ENCODE results near the gene UNC45B.
"Not testable (repeated sequence)": the region's sequence is repeated elsewhere in the genome, so short reads cannot be mapped to it uniquely, and the experiment has no call there.

The UNC45B gene

DNA sequence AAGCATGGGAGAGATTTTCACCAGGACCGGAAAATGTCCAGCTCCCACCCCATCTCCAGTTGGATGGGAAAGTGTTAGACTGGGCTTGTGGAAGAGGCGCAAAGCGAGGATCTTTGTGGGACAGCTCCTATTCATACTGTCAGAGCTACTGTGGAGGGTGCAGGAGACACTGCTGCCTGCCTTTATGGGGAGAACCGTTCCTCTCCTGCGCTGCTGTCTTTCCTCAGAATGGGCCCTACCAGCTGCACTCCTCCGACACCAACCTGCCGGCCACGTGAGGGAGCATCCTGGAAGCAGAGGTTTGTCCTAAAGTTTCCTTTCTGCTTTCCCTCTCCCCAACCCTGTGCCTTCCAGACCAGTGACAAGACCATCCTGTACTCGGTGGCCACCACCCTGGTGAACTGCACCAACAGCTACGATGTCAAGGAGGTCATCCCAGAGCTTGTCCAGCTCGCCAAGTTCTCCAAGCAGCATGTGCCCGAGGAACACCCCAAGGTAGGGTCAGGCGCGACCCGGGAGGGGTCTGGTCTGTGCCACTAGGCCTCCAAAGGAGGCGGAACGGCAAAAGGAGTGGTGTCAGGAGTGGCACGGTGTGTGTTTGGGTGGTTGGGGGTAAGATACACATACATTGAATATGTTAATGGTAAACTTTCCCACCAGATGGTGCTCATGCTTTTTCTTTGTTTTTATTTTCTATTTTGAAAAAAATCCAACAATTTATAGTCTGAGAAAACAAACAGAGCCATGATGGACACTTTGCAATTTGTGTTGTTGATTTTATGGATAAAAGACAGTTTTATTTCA is 23.6 kb downstream of the UNC45B start:
- DNase-seq (ENCODE audit: low spot score), result peak; percentile 33

DNA sequence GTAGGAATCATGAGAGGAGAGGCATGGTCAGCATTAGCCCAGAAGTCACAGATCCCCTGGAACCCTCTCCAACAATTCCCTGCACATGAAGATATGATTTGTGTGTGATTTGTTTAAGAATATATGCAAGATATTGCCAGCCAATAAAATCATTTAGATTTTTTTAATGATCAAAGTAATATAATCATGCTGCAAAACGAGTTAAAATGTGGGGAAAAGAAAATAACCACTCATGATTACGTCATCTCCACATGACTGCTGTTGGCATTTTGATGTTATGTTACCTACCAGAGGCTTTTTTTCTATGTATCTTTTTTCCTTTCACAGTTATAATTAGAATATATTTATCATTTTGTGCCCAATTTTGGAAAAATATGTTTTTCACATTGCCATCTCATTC is 24.2 kb downstream of the UNC45B start:
- no peak for DNase-seq (ENCODE audit: low spot score)

DNA sequence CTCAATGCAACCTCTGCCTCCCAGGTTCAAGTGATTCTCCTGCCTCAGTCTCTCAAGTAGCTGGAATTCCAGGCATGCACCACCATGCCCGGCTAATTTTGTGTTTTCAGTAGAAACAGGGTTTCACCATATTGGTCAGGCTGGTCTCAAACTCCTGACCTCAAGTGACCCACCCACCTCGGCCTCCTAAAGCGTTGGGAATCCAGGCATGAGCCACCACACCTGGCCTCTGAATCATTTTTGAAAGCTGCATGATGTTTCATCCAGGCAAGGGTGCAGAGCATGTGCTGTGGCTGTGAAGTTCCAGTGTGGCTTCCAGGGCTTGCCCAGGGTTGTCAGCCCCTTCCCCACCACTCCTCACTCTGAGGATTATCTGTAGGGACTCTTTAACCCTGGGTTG is 24.7 kb downstream of the UNC45B start:
- not testable (repeated sequence) for DNase-seq (ENCODE audit: low spot score)

DNA sequence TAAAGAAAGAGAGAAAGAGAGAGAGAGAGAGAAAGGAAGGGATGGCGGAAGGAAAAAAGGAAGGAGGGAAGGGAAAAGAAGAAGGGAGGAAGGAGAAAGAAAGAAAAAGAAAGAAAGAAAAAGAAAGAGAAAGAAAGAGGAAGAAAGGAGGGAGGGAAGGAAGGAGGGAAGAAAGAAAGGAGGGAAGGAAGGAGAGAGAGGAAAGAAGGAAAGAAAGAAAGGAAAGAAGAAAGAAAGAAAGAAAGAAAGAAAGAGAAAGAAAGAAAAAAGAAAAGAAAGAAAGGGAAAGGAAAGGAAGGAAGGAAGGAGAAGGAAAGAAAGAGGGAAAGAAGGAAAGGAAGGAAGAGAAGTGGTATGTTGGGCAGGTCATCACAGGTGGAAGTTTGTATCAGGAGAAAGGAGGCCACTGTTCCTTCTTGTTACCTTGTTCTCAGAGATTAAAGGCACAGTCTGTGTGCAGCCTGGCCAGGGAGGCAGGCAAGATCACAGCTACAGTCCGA is 27.3 kb downstream of the UNC45B start:
- DNase-seq (ENCODE audit: low spot score), result no peak

DNA sequence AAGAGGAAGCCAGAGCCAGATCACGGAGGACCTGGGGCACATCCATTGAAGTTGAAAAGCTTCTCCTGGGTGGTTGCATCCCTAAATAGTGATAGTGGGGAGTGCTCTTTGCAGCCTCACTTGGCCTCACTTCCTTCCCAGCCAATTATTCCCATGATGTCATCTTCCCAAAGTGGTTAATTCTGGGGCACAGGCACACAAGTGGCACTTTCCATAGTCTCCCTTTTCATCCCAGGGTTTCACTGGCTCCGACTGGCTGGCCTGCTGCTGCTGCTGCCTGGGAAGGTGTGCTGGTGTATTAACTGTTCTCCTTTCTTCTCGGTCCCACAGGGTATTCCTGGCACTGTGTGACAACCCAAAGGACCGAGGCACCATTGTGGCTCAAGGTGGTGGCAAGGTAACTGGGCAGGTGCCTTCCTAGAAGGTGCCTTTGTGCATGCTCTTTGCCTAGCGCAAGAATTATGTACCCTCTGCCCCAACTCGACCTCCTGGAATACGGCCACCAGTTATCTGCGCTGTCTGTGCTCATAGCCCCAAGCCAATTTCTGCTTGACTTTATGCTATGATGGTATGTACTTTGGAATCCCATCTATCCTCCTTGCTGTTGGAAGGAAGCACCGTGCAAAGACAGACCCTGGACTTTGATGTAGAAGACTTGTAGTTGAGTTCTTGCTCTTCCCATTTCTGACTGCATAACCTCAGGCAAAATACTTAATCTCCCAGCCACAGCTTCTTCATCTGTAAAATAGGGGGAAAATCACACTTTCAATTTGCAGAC is 28.2 kb downstream of the UNC45B start:
- no peak for DNase-seq (ENCODE audit: low spot score)

DNA sequence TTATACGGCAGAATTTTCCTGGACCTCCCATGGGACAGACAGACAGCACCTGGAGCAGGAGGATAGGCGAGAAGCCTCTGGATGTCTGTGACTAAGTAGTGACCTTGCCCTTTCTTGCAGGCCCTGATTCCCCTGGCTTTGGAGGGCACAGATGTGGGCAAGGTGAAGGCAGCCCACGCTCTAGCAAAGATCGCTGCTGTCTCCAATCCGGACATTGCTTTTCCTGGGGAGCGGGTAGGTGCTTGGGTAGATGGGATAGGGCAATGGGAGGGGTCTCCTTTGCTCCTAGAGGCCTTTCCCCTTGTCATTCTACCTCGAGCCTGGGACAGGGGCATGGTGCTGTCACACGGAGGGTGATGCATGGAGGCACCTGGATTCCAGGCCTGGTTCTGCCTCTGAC is 29.3 kb downstream of the UNC45B start:
- DNase-seq (ENCODE audit: low spot score), result no peak

DNA sequence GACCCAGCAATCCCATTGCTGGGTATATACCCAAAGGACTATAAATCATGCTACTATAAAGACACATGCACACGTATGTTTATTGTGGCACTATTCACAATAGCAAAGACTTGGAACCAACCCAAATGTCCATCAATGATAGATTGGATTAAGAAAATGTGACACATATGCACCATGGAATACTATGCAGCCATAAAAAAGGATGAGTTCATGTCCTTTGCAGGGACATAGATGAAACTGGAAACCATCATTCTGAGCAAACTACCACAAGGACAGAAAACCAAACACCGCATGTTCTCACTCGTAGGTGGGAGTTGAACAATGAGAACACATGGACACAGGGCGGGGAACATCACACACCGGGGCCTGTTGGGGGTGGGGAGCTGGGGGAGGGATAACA is 31.8 kb downstream of the UNC45B start:
- DNase-seq (ENCODE audit: low spot score), result not testable (repeated sequence)

DNA sequence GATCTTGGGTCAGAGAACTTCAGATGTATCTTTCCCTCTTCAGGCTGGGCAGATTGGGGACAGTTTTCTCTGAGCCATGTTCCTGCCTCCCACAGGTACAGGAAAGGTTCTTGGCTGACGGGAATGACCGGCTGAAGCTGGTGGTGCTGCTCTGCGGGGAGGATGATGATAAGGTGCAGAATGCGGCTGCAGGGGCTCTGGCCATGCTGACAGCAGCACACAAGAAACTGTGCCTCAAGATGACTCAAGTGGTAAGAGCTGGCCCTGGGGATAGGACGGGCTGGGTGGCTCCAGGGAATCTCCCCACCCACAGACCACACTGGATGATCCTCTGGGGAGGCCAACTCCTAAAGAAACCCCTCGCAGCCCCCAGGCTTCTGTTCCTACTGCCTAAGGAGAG is 35.7 kb downstream of the UNC45B start:
- no peak for DNase-seq (ENCODE audit: low spot score)

DNA sequence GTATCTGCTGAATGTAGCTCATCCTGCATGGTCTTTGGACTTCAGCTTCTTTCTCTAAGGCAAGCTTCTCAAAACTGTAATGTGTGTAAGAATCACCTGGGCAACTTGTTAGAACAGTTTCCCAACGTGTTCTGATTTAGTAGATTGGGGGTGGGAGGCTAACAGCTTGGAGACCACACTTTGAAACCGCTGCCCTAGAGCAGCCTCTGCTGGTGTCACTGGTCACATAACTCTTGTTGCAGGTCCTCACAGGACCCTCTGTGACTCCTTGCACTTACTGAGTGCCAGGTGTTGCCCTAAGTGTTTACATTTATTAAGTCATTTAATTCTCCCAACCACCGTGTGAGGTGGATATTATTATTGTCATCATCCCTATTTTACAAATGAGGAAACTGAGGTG is 36.7 kb downstream of the UNC45B start:
- no peak for DNase-seq (ENCODE audit: low spot score)

DNA sequence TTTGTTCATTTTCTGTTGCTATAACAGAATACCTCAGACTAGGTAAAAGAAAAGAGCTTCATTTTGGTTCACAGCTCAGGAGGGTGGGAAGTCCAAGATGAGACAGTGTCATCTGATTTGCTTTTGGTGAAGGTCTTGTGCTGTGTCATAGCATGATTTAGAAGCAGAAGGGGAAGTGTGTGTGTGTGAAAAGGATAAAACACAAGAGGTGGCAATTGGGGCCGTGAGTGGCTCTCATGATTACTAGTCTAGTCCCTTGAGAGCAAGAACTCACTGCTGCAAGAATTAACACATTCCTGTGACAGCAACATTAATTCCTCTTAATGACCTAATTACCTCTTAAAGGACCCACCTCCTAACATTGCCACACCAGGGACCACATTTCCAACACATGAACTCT is 38.2 kb downstream of the UNC45B start:
- no peak for DNase-seq (ENCODE audit: low spot score)

DNA sequence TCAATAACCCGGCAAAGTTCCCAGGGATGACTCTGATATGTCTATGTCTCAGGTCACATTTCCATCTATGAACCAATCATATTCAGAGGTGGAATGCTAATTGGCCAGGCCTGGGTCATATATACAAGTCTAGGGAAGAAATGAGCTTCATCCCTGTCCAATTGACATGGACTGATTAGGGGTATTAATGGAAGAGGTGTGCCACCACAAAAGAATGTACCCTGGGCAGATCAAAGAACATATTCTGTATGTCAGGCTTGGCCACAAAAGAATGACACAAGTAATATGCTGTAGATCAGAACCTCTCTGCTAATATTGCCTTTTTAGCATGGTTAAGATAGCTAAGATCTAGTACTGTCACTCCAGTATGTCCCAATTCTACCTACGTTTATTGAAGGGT is 39.9 kb downstream of the UNC45B start:
- no peak for DNase-seq (ENCODE audit: low spot score)

DNA sequence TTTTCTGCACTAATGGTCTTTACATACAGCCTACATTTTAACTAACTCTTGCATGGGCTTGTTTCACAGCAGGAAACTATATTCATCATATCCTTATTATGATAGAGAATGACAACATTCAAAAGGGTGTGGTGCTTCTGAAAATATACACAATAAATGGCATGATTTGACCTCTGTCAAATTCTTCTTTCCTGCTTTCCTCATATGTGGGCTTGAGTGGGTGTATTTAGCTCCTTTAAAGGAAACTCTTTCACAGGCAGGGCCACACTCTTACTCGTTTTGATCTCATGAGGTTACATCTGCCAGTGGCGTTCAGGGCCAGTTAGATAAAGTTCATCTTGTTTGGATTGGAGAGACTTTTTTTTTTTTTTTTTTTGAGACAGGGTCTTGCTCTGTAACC is 40.5 kb downstream of the UNC45B start:
- DNase-seq (ENCODE audit: low spot score), result peak; percentile 26

DNA sequence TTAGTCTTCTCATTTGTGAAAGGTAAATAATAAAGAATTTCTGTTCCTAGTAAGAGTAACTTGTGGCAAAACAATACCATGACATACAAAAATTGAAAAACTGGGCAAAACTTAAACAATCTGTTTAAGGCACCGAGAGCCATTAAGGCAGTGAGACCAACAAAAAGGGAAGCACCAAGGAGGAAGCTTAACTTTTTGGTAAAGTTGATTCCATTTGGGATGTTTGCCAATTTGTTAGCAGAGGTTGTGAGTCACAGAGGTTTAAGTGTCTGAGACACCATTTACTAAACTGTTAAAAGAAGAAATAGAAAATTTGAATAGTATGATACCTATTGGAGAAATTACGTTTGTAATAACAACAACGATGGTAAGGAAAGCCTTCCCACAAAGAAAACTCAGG is 41.7 kb downstream of the UNC45B start:
- DNase-seq (ENCODE audit: low spot score), result no peak

DNA sequence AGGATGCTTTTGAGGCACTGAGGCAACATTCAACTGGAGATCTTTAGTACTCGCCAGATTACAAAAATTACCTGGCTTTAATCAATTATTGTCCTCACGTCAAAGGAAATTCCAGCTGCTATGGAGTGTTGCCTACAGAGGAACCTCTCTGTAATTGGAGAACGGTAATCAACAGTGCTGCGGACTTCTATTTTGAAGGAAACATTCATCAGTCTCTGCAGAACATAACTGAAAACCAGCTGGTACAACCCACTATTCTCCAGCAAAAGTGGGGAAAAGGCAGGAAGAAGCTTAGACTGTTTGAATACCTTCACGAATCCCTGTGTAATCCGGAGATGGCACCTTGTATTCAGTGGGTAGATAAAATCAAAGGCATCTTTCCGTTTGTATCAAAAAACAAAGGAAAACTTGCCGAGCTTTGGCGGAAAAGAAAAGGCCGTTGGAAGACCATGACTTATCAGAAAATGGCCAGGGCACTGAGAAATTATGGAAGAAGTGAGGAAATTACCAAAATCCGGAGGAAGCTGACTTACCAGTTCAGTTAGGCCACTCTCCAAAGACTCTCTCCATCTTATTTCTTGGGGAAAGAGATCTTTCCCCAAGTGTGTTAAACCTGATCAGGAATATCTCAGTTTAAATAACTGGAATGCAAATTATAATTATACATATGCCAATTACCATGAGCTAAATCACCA is 43.5 kb downstream of the UNC45B start:
- DNase-seq (ENCODE audit: low spot score), result no peak

DNA sequence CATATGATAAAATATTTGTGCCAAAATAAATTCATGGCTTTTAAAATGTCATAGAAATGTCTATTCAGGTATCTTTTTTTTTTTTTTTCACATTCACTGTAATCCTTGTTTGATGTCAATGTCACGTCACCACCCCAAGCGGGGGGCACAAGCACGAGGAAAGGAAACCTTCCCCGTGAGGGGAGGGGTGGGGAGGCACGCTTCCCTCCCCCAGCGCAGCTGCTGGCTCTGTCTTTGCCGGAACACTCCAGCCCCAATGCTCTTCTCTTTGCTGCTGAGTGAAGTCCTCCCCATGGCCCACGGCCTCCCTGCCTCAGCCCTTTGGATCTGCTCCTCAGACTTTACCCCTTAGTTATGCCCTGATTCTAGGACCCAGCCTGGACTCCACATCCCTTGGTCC is 45.1 kb downstream of the UNC45B start:
- no peak for DNase-seq (ENCODE audit: low spot score)

DNA sequence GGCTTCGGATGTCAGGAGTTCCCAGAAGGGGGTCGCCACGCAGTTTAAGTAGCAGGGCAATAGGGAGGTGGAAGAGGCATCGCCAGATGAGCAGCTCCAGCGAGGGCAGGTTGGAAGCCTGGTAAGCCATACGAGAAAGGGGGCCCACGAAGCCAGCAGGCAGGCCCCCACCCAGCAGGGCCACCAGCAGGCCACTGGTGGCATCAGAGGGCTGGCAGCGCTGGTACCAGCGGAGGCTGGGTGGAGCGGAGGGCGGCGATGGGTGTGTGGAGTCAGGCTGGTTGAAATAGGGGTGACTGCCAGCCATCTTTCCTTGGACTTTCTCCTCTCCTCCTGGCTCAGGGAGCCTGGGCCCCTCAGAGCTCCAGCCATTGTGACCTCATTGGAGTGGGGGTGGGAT is 46.4 kb downstream of the UNC45B start, which contains the start of gene SLC35G3:
Gene SLC35G3 (minus strand): TSS at position 393 of the 400 bp plus-strand sequence. CDS start 86 bp downstream, at position 307.
- DNase-seq (ENCODE audit: low spot score), result not testable (repeated sequence)

DNA sequence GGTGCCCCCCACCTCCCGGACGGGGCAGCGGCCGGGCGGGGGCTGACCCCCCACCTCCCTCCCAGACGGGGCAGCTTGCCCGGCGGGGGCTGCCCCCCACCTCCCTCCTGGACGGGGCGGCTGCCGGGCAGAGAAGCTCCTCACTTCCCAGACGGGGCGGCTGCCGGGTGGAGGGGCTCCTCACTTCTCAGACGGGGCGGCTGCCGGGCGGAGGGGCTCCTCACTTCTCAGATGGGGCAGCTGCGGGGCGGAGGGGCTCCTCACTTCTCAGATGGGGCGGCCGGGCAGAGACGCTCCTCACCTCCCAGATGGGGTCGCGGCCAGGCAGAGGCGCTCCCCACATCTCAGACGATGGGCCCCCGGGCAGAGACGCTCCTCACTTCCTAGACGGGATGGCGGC is 47.4 kb downstream of the UNC45B start:
- not testable (repeated sequence) for DNase-seq (ENCODE audit: low spot score)

DNA sequence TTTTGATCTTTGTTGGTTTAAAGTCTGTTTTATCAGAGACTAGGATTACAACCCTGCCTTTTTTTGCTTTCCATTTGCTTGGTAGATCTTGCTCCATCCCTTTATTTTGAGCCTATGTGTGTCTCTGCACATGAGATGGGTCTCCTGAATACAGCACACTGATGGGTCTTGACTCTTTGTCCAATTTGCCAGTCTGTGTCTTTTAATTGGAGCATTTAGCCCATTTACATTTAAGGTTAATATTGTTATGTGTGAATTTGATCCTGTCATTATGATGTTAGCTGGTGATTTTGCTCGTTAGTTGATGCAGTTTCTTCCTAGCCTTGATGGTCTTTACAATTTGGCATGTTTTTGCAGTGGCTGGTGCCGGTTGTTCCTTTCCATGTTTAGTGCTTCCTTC is 55.0 kb downstream of the UNC45B start:
- DNase-seq (ENCODE audit: low spot score), result not testable (repeated sequence)

DNA sequence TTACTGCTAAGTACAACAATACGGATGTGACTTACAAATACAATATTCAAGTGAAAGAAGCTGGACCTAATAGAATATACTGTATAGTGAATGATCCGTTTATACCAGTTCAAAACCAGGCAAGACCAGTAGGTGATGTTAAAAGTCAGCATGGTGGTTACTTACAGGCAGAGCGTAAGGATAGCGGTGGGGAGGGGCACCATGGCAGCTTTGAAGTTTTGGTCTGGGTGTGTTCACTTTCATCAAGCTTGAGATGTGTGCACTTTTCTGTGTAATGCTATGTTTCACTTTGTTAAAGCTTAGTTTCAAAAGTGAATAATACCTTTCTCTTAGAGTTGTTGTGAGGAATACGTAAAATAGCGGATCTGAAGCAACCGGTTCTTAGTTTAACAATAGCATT is 63.1 kb downstream of the UNC45B start:
- no peak for DNase-seq (ENCODE audit: low spot score)

DNA sequence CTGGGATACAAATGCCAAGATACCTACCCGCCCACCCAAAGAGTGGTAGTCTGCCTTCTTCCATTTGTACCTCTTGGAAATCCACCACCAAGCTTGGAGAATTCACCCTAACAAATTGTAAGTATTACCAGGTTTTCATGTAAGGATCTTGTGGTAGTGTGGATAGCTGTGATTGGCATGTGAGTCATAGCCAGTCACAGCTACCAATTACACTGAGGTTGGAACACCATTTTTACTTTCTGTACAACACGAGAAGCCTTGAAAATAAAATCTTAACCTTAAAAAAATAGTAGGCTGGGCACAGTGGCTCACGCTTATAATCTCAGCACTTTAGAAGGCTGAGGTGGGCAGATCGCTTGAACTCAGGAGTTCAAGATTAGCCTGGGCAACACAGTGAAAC is 65.1 kb downstream of the UNC45B start:
- no peak for DNase-seq (ENCODE audit: low spot score)

DNA sequence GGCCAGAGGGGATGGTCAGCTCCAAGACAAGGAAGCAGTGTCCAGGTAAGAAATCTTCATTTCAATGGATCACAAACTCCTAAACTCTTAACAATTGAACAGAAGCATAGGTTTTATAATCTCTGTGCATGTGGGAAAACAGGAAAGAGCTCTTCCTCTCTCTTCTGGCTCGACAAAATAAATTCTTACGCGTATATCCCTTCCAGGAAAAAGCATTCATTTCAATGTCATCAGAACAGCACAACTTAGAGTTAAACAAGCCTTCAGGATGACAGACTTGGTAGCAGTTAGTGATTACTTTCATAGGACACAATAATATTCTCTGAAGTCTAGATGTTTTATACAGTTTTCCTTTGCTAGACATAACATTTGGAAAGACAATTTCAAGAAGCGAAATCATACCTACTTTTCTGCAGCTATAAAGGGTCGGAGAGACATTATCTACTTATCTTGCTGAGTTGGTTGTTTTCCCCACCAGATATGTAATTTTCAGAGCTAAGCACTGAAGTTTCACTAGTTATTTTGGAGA is 65.9 kb downstream of the UNC45B start:
- DNase-seq (ENCODE audit: low spot score), result no peak

DNA sequence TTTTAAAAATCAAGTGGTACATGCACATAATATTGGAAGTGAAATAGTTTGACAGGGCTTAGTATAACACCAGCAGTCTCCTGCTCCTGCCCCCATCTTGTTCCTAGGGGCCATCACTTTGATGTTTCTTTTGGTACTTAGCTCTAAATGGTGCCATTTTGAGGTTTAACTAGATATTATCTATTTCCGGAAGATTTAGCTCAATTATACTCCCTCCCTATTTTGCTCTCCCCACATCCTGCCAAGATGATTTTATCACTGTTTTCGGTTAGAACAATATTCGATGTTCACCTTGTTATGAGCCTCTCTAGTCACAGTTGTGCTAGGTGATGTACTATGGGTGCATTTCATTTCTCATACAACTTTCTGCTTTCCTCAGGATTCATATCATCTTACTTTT is 66.6 kb downstream of the UNC45B start:
- no peak for DNase-seq (ENCODE audit: low spot score)

Data from kidney capillary endothelial cell (primary cell).